Endothelial cell of umbilical vein (primary cell): ENCODE results near the gene CRYBG2. TPM values are rescaled to one million over a fixed set of nuclear protein-coding genes. Genes with fewer than 3 reads are reported as not detected.

Experiments
- BruUV-seq: library from RNA; stranded (reverse); fragments of 400-500 nt; replicated peaks from 2 replicates; lab custom pipeline; 2021; lab: Mats Ljungman, UMichigan
- CTCF ChIA-PET: fragments of 300-600, 350-600 bp; sonication (Branson Sonifier 250); formaldehyde crosslinking; loops from one replicate; lab custom pipeline; 2021; ENCODE audit warnings: antibody characterized with exemption, inconsistent platforms; lab: Charles Lee
- POLR2A ChIA-PET: fragments of 300-600, 350-600 bp; sonication (Branson Sonifier 250); formaldehyde crosslinking; loops from one replicate; lab custom pipeline; 2021; ENCODE audit warnings: antibody characterized with exemption, inconsistent platforms; lab: Charles Lee
- DNase-seq: peaks from one replicate; pipeline ENCODE4 v3.0.0-alpha.2; 2011; ENCODE audit warnings: low read depth, low spot score
- FAIRE-seq: peaks from 2 replicates; lab custom pipeline; 2011; peaks lifted over from hg19 to GRCh38; lab: Jason Lieb, UNC
- H2AFZ ChIP-seq: 2 replicates; pipeline ENCODE4 v1.6.0; 2012; ENCODE audit warnings: low read depth, low read length, control low read depth, inconsistent platforms
- H3K27ac ChIP-seq: 2 replicates; pipeline ENCODE4 v1.5.1; 2011; ENCODE audit warnings: low read depth, mild to moderate bottlenecking, control low read depth, low read length, moderate library complexity; ENCODE audit not compliant: insufficient read depth
- H3K27me3 ChIP-seq, 2 experiments: 2 replicates each; pipeline versions ENCODE4 v1.6.0 to v1.6.1; 2011; ENCODE audit warnings: low read length in 2 of 2, mixed read lengths in 1 of 2; ENCODE audit not compliant: control insufficient read depth in 2 of 2, insufficient read depth in 2 of 2
- H3K36me3 ChIP-seq, 2 experiments: 2 replicates in 1 of 2; 3 replicates in 1 of 2; pipeline ENCODE4 v1.5.1; 2011; ENCODE audit warnings: low read length in 2 of 2, mild to moderate bottlenecking in 1 of 2, moderate library complexity in 1 of 2; ENCODE audit not compliant: control insufficient read depth in 2 of 2, insufficient read depth in 2 of 2; ENCODE audit errors: extremely low read depth in 1 of 2
- H3K4me1 ChIP-seq: 3 replicates; pipeline ENCODE4 v1.5.1; 2011; ENCODE audit warnings: mild to moderate bottlenecking, low read length; ENCODE audit not compliant: control insufficient read depth, insufficient read depth; ENCODE audit errors: extremely low read depth
- H3K4me2 ChIP-seq: 2 replicates; pipeline ENCODE4 v1.6.1; 2011; ENCODE audit warnings: low read length, control low read depth, mixed read lengths; ENCODE audit not compliant: insufficient read depth
- H3K4me3 ChIP-seq, 3 experiments: fragments of 200-600 bp in 1 of 3; sonication (generic), shearing (Covaris generic) in 1 of 3; replicated peaks in 1 of 3; 2 replicates each; pipeline ENCODE4 v1.5.1; 2011 to 2016; ENCODE audit warnings: control low read depth in 3 of 3, low read length in 3 of 3, mild to moderate bottlenecking in 2 of 3, inconsistent platforms in 1 of 3, low read depth in 1 of 3, moderate library complexity in 1 of 3; ENCODE audit not compliant: insufficient read depth in 1 of 3
- H3K79me2 ChIP-seq: 2 replicates; pipeline ENCODE4 v1.6.0; 2012; ENCODE audit warnings: low read length, inconsistent platforms; ENCODE audit not compliant: control insufficient read depth, insufficient read depth
- H3K9ac ChIP-seq: replicated peaks from 2 replicates; pipeline ENCODE3; 2011; ENCODE audit warnings: low read length, control low read depth; ENCODE audit not compliant: insufficient read depth; ENCODE audit errors: extremely low read depth
- H3K9me1 ChIP-seq: replicated peaks from 3 replicates; pipeline ENCODE4 v1.6.0; 2011; ENCODE audit warnings: mild to moderate bottlenecking, low read length; ENCODE audit not compliant: control insufficient read depth, insufficient read depth; ENCODE audit errors: extremely low read depth
- H3K9me3 ChIP-seq: replicated peaks from 2 replicates; pipeline ENCODE4 v1.5.1; 2012; ENCODE audit warnings: low read length, inconsistent platforms; ENCODE audit not compliant: control insufficient read depth, insufficient read depth
- H4K20me1 ChIP-seq: replicated peaks from 2 replicates; pipeline ENCODE3; 2011; ENCODE audit warnings: mild to moderate bottlenecking, low read length; ENCODE audit not compliant: control insufficient read depth, insufficient read depth; ENCODE audit errors: extremely low read depth
- EZH2 ChIP-seq: IDR thresholded peaks from 2 replicates; pipeline ENCODE4 v1.6.1; 2012; ENCODE audit warnings: borderline replicate concordance, low read depth, mild to moderate bottlenecking, moderate library complexity, low read length, inconsistent platforms; ENCODE audit not compliant: severe bottlenecking
- FOS ChIP-seq: IDR thresholded peaks from 2 replicates; pipeline ENCODE4 v1.6.1; 2011; ENCODE audit warnings: mild to moderate bottlenecking, low read length, moderate library complexity, borderline replicate concordance; ENCODE audit not compliant: insufficient read depth
- GATA2 ChIP-seq: IDR thresholded peaks from 2 replicates; pipeline ENCODE4 v1.7.0; 2011; ENCODE audit warnings: low read depth, mild to moderate bottlenecking, moderate library complexity, mixed read lengths, low read length; ENCODE audit not compliant: insufficient read length, insufficient read depth
- JUN ChIP-seq: IDR thresholded peaks from 2 replicates; pipeline ENCODE4 v1.6.1; 2011; ENCODE audit warnings: borderline replicate concordance, low read depth; ENCODE audit not compliant: insufficient read length, insufficient read depth
- MAX ChIP-seq: IDR thresholded peaks from 2 replicates; pipeline ENCODE4 v1.6.1; 2011; ENCODE audit not compliant: insufficient read depth, insufficient read length
- MYC ChIP-seq: IDR thresholded peaks from one replicate; pipeline ENCODE4 v1.6.1; 2011; ENCODE audit warnings: mild to moderate bottlenecking, low read depth, low read length
- POLR2A ChIP-seq: IDR thresholded peaks from 2 replicates; pipeline ENCODE4 v1.6.1; 2012; ENCODE audit warnings: low read depth, mild to moderate bottlenecking, control low read depth, low read length
- POLR2AphosphoS5 ChIP-seq: IDR thresholded peaks from 2 replicates; pipeline ENCODE4 v1.6.1; 2012; ENCODE audit warnings: low read depth, mild to moderate bottlenecking, control low read depth, low read length, moderate library complexity; ENCODE audit not compliant: insufficient read depth
- dilution Hi-C: fragments of 300-500 bp; cut with MboI; formaldehyde crosslinking; loops from one replicate; pipeline ENCODE4 v1.15.0; 2019; ENCODE audit warnings: low sequenced_read_pairs; ENCODE audit not compliant: extremely low pct_ligation_motif_present
- intact Hi-C: fragments of 100-400 bp; cut with micrococcal nuclease; formaldehyde crosslinking; loops from one replicate; pipeline ENCODE4 v1.10.0; 2022
- polyA plus RNA-seq, 4 experiments: library from polyadenylated mRNA; depleted of rRNA in 3 of 4; stranded (reverse) in 3 of 4; unstranded in 1 of 4; fragments of >200 nt; gene quantifications; 2 replicates each; pipeline versions ENCODE4 v1.2.1 to v1.2.3, GENCODE V29; 2011 to 2012; ENCODE audit warnings: missing spikeins in 1 of 4
- total RNA-seq: library from RNA; stranded (reverse); gene quantifications from 2 replicates; pipeline ENCODE4 v1.2.3, GENCODE V29; 2021
- TF ChIP-seq, protein P1 (sequence below), 2 donors: IDR thresholded peaks; 1 replicate in 1 of 2; 2 replicates in 1 of 2; pipeline ENCODE4 v1.5.1; 2011; ENCODE audit warnings: low read length in 2 of 2, mild to moderate bottlenecking in 2 of 2, moderate library complexity in 2 of 2, control low read depth in 1 of 2, inconsistent platforms in 1 of 2, low read depth in 1 of 2; ENCODE audit not compliant: insufficient read depth in 1 of 2; ENCODE audit errors: extremely low read depth in 1 of 2

The CRYBG2 gene
- total and polyA plus RNA-seq, 2 donors (not counting 3 experiments of a cell fraction or from before 2014, with no cell fraction given), result not detected

GRCh38 chr1:26349877-26350244 lies 4.1 kb downstream of the CRYBG2 start:
- H3K9me3 ChIP-seq, result no peaks in the 10 kb centered on the region
- POLR2A ChIA-PET, result no interaction called here
- dilution Hi-C loops (no loop called here), intact Hi-C loops (no loop called here)
- no peaks in the 10 kb centered on the region for H3K36me3 ChIP-seq
- H3K4me3 ChIP-seq, result no peak overlapping the region
- no TSS peak for BruUV-seq
- DNase-seq, result no peak
- H3K79me2 ChIP-seq, result no peaks in the 10 kb centered on the region
- H3K27ac ChIP-seq, result no peak overlapping the region
- H3K9ac ChIP-seq, result no peak overlapping the region
- CTCF ChIA-PET, result interaction anchor here (1.0 to 1.5 kb wide), 3 partner anchors 14 to 67 kb away, joined by 3 to 5 read pairs (median 3); no protein-coding TSS in a partner anchor
- TF ChIP-seq POLR2A (no peak), EZH2 (no peak), GATA2 (no peak), POLR2AphosphoS5 (no peak), FOS (no peak), JUN (no peak), MYC (no peak), MAX (no peak)
- TF ChIP-seq, protein P1, sequence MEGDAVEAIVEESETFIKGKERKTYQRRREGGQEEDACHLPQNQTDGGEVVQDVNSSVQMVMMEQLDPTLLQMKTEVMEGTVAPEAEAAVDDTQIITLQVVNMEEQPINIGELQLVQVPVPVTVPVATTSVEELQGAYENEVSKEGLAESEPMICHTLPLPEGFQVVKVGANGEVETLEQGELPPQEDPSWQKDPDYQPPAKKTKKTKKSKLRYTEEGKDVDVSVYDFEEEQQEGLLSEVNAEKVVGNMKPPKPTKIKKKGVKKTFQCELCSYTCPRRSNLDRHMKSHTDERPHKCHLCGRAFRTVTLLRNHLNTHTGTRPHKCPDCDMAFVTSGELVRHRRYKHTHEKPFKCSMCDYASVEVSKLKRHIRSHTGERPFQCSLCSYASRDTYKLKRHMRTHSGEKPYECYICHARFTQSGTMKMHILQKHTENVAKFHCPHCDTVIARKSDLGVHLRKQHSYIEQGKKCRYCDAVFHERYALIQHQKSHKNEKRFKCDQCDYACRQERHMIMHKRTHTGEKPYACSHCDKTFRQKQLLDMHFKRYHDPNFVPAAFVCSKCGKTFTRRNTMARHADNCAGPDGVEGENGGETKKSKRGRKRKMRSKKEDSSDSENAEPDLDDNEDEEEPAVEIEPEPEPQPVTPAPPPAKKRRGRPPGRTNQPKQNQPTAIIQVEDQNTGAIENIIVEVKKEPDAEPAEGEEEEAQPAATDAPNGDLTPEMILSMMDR (IDR thresholded peaks at IDR 0.05; ENCODE audit: extremely low read depth in 1 of 2, insufficient read depth in 1 of 2, low read depth in 1 of 2, low read length in 2 of 2), result no peak
- H3K4me1 ChIP-seq, result peaks cover 15% of the 10 kb centered on the region
- FAIRE-seq, result no peak
- H3K9me1 ChIP-seq, result no peaks in the 10 kb centered on the region
- no peaks in the 10 kb centered on the region for H3K27me3 ChIP-seq
- no peak overlapping the region for H2AFZ ChIP-seq
- no peak overlapping the region for H3K4me2 ChIP-seq
- H4K20me1 ChIP-seq, result no peaks in the 10 kb centered on the region
